Fibroblast of pulmonary artery (primary cell): ENCODE data around the gene IFT74.

Source experiments
- DNase-seq: peaks from one replicate; pipeline ENCODE4 v3.0.0-alpha.2; 2010; ENCODE audit warnings: low read depth
- H3K4me3 ChIP-seq: replicated peaks from 2 replicates; pipeline ENCODE4 v1.5.1; 2011; ENCODE audit warnings: low read depth, mild to moderate bottlenecking, control low read depth, low read length, moderate library complexity
- TF ChIP-seq, protein P1 (sequence below): IDR thresholded peaks from 2 replicates; pipeline ENCODE4 v1.5.1; 2011; ENCODE audit warnings: mild to moderate bottlenecking, control low read depth, low read length, inconsistent platforms; ENCODE audit errors: missing control alignments

IFT74 gene

DNA sequence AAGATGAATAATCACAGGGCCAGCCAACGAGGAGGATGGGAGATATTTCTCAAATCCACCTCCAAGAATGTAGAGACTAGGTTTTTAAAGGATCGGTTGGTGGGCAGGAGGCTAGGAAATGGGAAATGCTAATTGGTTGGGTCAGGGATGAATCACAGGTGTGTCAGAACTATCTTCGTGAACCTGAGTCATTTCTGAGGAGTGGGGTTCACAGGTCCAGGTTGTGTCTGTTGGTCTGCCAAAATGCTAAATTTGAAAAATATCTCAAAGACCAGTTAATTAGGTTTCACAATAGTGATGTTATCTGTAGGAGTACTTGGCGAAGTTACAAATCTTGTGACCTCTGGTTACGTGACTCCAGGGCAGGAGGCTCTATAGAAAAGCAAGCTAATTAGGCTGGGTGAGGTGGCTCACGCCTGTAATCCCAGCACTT lies 6.6 kb upstream of the IFT74 start:
- TF ChIP-seq, protein P1, sequence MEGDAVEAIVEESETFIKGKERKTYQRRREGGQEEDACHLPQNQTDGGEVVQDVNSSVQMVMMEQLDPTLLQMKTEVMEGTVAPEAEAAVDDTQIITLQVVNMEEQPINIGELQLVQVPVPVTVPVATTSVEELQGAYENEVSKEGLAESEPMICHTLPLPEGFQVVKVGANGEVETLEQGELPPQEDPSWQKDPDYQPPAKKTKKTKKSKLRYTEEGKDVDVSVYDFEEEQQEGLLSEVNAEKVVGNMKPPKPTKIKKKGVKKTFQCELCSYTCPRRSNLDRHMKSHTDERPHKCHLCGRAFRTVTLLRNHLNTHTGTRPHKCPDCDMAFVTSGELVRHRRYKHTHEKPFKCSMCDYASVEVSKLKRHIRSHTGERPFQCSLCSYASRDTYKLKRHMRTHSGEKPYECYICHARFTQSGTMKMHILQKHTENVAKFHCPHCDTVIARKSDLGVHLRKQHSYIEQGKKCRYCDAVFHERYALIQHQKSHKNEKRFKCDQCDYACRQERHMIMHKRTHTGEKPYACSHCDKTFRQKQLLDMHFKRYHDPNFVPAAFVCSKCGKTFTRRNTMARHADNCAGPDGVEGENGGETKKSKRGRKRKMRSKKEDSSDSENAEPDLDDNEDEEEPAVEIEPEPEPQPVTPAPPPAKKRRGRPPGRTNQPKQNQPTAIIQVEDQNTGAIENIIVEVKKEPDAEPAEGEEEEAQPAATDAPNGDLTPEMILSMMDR = no peak
- no peak for DNase-seq
- H3K4me3 ChIP-seq = no peak overlapping the region

DNA sequence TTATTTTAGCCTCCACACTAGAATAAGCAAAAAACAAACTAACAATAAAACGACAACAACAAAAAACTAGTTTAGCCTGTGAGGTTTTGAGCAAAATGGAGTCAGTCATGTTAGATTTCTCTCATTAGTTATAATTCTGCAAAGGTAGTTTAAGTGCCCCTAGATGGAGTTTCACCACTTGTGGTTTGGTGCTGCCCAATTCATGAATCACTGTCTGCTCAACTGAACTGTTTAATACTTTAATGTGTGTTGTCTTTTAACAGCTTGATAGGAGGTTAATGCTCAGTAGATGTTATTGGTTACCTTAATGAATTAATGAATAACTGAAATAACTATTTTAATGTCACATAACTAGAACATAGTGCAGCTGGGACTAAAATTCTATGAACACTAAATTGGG lies 5.7 kb upstream of the IFT74 start:
- H3K4me3 ChIP-seq = no peak overlapping the region
- DNase-seq = no peak
- TF ChIP-seq, protein P1 = no peak

GRCh38 chr9:26951794-26952193 lies 4.4 kb upstream of the IFT74 start:
- TF ChIP-seq, protein P1 = no peak
- H3K4me3 ChIP-seq = no peak overlapping the region
- DNase-seq = no peak

GRCh38 chr9:26954050-26954508 lies 2.1 kb upstream of the IFT74 start:
- peak; percentile 18 for DNase-seq
- H3K4me3 ChIP-seq = no peak overlapping the region
- TF ChIP-seq, protein P1 = no peak

DNA sequence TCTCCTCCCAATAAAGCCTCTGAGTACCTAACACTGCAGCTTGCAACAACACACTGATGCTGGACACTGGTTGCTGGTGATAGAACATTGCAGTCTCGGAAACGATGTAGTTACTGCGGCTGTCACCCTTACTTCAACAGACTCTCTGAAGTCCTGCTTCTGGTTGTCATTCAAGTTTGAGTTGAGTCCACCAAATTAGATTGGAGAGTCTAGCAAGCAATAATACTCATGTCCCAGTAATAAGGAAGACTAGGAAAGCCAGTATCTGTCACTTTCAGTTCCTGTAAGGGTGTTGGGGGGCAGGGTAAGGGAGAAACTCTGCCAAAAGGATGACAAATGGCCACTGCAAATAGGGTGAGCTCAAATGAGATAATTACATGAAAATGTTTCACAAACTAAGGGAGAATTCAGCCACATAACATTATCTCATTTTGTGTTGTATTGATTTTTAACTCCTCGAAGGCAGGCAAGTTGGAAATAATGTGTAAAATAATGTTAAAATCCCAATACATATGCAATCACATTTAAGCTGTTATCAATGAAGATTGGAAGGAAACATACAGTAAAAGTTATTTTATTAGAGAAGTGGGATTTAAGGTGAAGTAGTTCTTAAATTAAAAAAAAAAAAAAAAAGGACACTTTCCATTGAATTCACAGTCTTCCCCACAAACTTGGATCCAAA lies 849 bp upstream of the IFT74 start:
- peak overlapping the region; percentile 79 for H3K4me3 ChIP-seq
- DNase-seq = no peak
- TF ChIP-seq, protein P1 = no peak

DNA sequence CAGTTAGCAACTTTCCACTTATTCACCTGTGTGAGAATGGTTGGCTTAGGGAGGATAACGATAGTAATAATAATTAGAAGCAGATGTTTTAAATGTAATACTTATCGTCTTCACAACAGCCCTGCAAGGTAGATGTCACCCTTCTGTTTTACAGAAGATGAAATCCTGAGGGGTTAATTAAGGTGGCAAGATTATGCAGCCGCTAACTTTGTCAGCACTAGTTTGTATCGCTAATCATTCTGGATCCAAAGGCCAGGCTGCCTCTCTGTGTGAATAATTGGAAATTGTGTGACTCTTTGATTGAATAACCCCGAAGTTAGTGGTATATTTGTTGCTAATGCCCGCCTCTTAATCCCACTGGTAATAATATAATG lies 635 bp downstream of the IFT74 start:
- TF ChIP-seq, protein P1 = no peak
- peak overlapping the region; percentile 79 for H3K4me3 ChIP-seq
- DNase-seq = no peak

DNA sequence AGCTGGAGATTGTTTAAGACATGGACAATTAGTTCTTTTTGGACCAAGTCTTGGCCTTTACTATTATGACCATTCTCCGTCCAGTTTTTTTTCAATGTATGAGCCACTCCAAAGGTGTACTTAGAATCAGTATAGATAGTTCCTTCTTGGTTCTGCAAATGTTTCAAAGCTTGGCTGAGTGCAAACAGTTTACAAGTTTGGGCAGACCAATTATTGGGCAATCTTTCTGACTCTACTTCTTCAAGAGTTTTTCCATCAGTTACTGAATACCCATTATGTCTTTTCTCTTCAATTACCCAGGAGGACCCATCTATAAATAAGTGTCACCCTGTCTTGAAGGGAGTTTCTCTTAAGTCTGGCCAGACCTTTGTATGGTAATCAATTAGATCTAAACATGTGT lies 15.5 kb downstream of the IFT74 start:
- TF ChIP-seq, protein P1 = no peak
- no peak for DNase-seq
- H3K4me3 ChIP-seq = no peak overlapping the region
